Measurements from ENCODE around the gene PTPRG. TPM values are rescaled to one million over a fixed set of nuclear protein-coding genes. Genes with fewer than 3 reads are reported as not detected.

The PTPRG gene
- polyA plus RNA-seq, 3 donors, result not detected

- H3K4me3 Mint-ChIP-seq, result no peak overlapping the region
- H3K36me3 Mint-ChIP-seq, result no peaks in the 10 kb centered on the region
- no peaks in the 10 kb centered on the region for H3K27me3 Mint-ChIP-seq (ENCODE audit: low read depth in 3 of 3)
- Histone ChIP-seq H3K79me2 (ENCODE audit: insufficient read depth, low read length) (no peaks in the 10 kb centered on the region), H3K4me1 (ENCODE audit: control insufficient read depth in 1 of 2, insufficient read depth in 2 of 2, low read length in 2 of 2) (no peaks in the 10 kb centered on the region), H3K36me3 (replicated peaks in 1 of 2; ENCODE audit: control insufficient read depth in 1 of 2, insufficient read depth in 2 of 2, low read length in 2 of 2) (no peaks in the 10 kb centered on the region), H2AFZ (ENCODE audit: insufficient read depth, low read depth, low read length, poor library complexity, severe bottlenecking) (no peak overlapping the region), H4K20me1 (ENCODE audit: insufficient read depth, low read length) (no peaks in the 10 kb centered on the region), H3K27me3 (ENCODE audit: control insufficient read depth in 2 of 2, insufficient read depth in 2 of 2, low read length in 2 of 2) (no peaks in the 10 kb centered on the region), H3K4me3 (replicated peaks in 1 of 3; ENCODE audit: low read depth in 2 of 3, low read length in 3 of 3) (no peak overlapping the region), H3K4me2 (replicated peaks; ENCODE audit: extremely low read depth, low read length, poor library complexity, severe bottlenecking) (no peak overlapping the region), H3K27ac (ENCODE audit: low read depth in 1 of 2, low read length in 2 of 2) (no peak overlapping the region), H3K9me3 (replicated peaks in 1 of 2; ENCODE audit: control insufficient read depth in 1 of 2, insufficient read depth in 1 of 2, low read length in 2 of 2) (no peaks in the 10 kb centered on the region), H3K9ac (ENCODE audit: insufficient read depth, low read length, poor library complexity, severe bottlenecking) (no peak overlapping the region)
- peaks cover 0 to 7% (median under 1%) of the 10 kb centered on the region in 7 donors for H3K9me3 Mint-ChIP-seq
- WGBS (ENCODE audit: insufficient coverage), result 75% methylated on average over 4 of the region's 4 CpGs
- TF ChIP-seq CTCF (IDR thresholded peaks at IDR 0.05), result no peak
- H3K27ac Mint-ChIP-seq, result no peak overlapping the region
- intact Hi-C loops (cut with micrococcal nuclease), result no loop called here
- DNase-seq, result no peak
- H3K4me1 Mint-ChIP-seq, result no peaks in the 10 kb centered on the region
These were observed 428.3 kb downstream of the PTPRG start for GRCh38 chr3:61989681-61990080.

- Histone ChIP-seq H3K4me1 (ENCODE audit: control insufficient read depth in 1 of 2, insufficient read depth in 2 of 2, low read length in 2 of 2) (no peaks in the 10 kb centered on the region), H3K9ac (ENCODE audit: insufficient read depth, low read length, poor library complexity, severe bottlenecking) (no peak overlapping the region), H2AFZ (ENCODE audit: insufficient read depth, low read depth, low read length, poor library complexity, severe bottlenecking) (no peak overlapping the region), H3K4me3 (replicated peaks in 1 of 3; ENCODE audit: low read depth in 2 of 3, low read length in 3 of 3) (no peak overlapping the region), H3K36me3 (replicated peaks in 1 of 2; ENCODE audit: control insufficient read depth in 1 of 2, insufficient read depth in 2 of 2, low read length in 2 of 2) (no peaks in the 10 kb centered on the region), H3K27ac (ENCODE audit: low read depth in 1 of 2, low read length in 2 of 2) (no peak overlapping the region), H3K4me2 (replicated peaks; ENCODE audit: extremely low read depth, low read length, poor library complexity, severe bottlenecking) (no peak overlapping the region), H3K27me3 (ENCODE audit: control insufficient read depth in 2 of 2, insufficient read depth in 2 of 2, low read length in 2 of 2) (no peaks in the 10 kb centered on the region), H3K9me3 (replicated peaks in 1 of 2; ENCODE audit: control insufficient read depth in 1 of 2, insufficient read depth in 1 of 2, low read length in 2 of 2) (no peaks in the 10 kb centered on the region), H3K79me2 (ENCODE audit: insufficient read depth, low read length) (no peaks in the 10 kb centered on the region), H4K20me1 (ENCODE audit: insufficient read depth, low read length) (no peaks in the 10 kb centered on the region)
- H3K9me3 Mint-ChIP-seq, result peaks cover 0 to 3% (median 2%) of the 10 kb centered on the region in 7 donors
- H3K4me1 Mint-ChIP-seq, result no peaks in the 10 kb centered on the region
- no peak overlapping the region for H3K4me3 Mint-ChIP-seq
- no peak for DNase-seq
- H3K27me3 Mint-ChIP-seq (ENCODE audit: low read depth in 3 of 3), result no peaks in the 10 kb centered on the region
- TF ChIP-seq CTCF (IDR thresholded peaks at IDR 0.05), result no peak
- intact Hi-C loops (cut with micrococcal nuclease), result no loop called here
- WGBS (ENCODE audit: insufficient coverage), result no CpG with 5 or more reads among the region's 4 CpGs
- no peak overlapping the region for H3K27ac Mint-ChIP-seq
- no peaks in the 10 kb centered on the region for H3K36me3 Mint-ChIP-seq
These were observed 429.1 kb downstream of the PTPRG start for GRCh38 chr3:61990327-61991027.
